Tibial nerve (tissue), 3 donors: Measurements from ENCODE around the gene OLFM2.
A peak's percentile ranks its signal among the peaks of the same experiment; 100 is the strongest.

Experiments
- CTCF ChIP-seq, 5 experiments: fragments of 200-600 bp in 3 of 5; fragments of 450-650 bp in 2 of 5; sonication (generic) in 3 of 5; IDR thresholded peaks; one replicate each; pipeline ENCODE4 v1.5.1; 2016 to 2019; ENCODE audit warnings: antibody characterized with exemption in 5 of 5, mild to moderate bottlenecking in 3 of 5, moderate library complexity in 2 of 5
- POLR2A ChIP-seq, 2 donors: fragments of 450-650 bp; IDR thresholded peaks; one replicate each; pipeline ENCODE4 v1.6.1; 2017; ENCODE audit warnings: antibody characterized with exemption in 2 of 2, mild to moderate bottlenecking in 2 of 2, moderate library complexity in 2 of 2

GRCh38 chr19:9834726-9835506 is 101.4 kb downstream of the OLFM2 start, which contains the start of gene PIN1:
- TF ChIP-seq POLR2A (IDR thresholded peaks at IDR 0.05) (no peak), CTCF (IDR thresholded peaks at IDR 0.05) (peak; percentile 67 to 92 (median 72))
